ENCODE measurements around the gene GFPT1.

DNA sequence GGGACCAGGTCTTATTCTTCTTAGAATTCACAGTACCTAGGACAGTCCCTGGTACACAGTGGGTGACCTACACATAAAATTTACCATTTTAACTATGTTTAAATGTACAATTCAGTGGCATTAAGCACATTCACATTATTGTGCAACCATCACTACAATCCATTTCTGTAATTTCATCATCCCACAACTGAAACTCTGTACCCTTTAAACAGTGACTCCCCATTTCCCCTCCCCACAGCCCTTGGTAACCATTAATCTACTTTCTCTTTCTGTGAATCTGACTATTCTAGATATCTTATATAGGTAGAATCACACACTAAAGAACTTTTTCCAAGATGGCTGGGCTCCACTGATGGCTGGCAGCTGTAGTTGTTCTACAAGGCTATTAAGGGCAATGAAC, 41.6 kb downstream of the GFPT1 start:
- TF ChIP-seq, protein P1, sequence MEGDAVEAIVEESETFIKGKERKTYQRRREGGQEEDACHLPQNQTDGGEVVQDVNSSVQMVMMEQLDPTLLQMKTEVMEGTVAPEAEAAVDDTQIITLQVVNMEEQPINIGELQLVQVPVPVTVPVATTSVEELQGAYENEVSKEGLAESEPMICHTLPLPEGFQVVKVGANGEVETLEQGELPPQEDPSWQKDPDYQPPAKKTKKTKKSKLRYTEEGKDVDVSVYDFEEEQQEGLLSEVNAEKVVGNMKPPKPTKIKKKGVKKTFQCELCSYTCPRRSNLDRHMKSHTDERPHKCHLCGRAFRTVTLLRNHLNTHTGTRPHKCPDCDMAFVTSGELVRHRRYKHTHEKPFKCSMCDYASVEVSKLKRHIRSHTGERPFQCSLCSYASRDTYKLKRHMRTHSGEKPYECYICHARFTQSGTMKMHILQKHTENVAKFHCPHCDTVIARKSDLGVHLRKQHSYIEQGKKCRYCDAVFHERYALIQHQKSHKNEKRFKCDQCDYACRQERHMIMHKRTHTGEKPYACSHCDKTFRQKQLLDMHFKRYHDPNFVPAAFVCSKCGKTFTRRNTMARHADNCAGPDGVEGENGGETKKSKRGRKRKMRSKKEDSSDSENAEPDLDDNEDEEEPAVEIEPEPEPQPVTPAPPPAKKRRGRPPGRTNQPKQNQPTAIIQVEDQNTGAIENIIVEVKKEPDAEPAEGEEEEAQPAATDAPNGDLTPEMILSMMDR (IDR thresholded peaks at IDR 0.05), result no peak
- no peak for TF ChIP-seq POLR2AphosphoS5 (IDR thresholded peaks at IDR 0.05)
- no peak for TF ChIP-seq POLR2A (IDR thresholded peaks at IDR 0.05)

All from stomach (tissue), 4 donors.